WTC11 (cell line): ENCODE results near the gene IFITM5. TPM values are rescaled to one million over a fixed set of nuclear protein-coding genes. Genes with fewer than 3 reads are reported as not detected.

ENCODE experiments used
- ATAC-seq: fragments of 200-7000 bp; cut with Tn5 transposase; 2 replicates; pipeline ENCODE4 v1.10.0; 2021; ENCODE audit warnings: mild to moderate bottlenecking, moderate library complexity
- CTCF ChIA-PET: fragments of 300-600 bp; sonication (Branson Sonifier 250); formaldehyde crosslinking; loops from one replicate; lab custom pipeline; 2021; ENCODE audit warnings: antibody characterized with exemption; lab: Charles Lee
- POLR2A ChIA-PET: fragments of 350-600 bp; sonication (Branson Sonifier 250); formaldehyde crosslinking; loops from one replicate; lab custom pipeline; 2021; ENCODE audit warnings: antibody characterized with exemption; lab: Charles Lee
- DNase-seq: peaks from one replicate; pipeline ENCODE4 v3.0.0; 2021; ENCODE audit warnings: low spot score
- H3K27ac Mint-ChIP-seq: 2 replicates; pipeline ENCODE4 v1.8.0; 2021; ENCODE audit warnings: mixed read lengths
- H3K27me3 Mint-ChIP-seq: 2 replicates; pipeline ENCODE4 v1.8.0; 2021; ENCODE audit warnings: low read depth, mild to moderate bottlenecking, moderate library complexity, mixed read lengths
- H3K36me3 Mint-ChIP-seq: 2 replicates; pipeline ENCODE4 v1.8.0; 2021; ENCODE audit warnings: mixed read lengths
- H3K4me1 Mint-ChIP-seq: 2 replicates; pipeline ENCODE4 v1.8.0; 2022; ENCODE audit warnings: mixed read lengths
- H3K4me3 Mint-ChIP-seq: 2 replicates; pipeline ENCODE4 v1.8.0; 2021; ENCODE audit warnings: mild to moderate bottlenecking, moderate library complexity, mixed read lengths
- H3K9me3 Mint-ChIP-seq: 2 replicates; pipeline ENCODE4 v1.8.0; 2021; ENCODE audit warnings: mixed read lengths
- AR ChIP-seq: fragments of 250-450 bp; sonication (Bioruptor Pico); IDR thresholded peaks from 2 replicates; pipeline ENCODE4 v1.9.0; 2021; ENCODE audit warnings: mild to moderate bottlenecking
- ATF1 ChIP-seq: sonication (generic); formaldehyde crosslinking; IDR thresholded peaks from 2 replicates; pipeline ENCODE4 v1.8.1; 2023; ENCODE audit warnings: mild to moderate bottlenecking, moderate library complexity, missing genetic modification reagents
- ATF6 ChIP-seq: sonication (generic); formaldehyde crosslinking; IDR thresholded peaks from 2 replicates; pipeline ENCODE4 v1.8.1; 2023; ENCODE audit warnings: mild to moderate bottlenecking, missing genetic modification reagents
- CREM ChIP-seq: sonication (generic); formaldehyde crosslinking; IDR thresholded peaks from 2 replicates; pipeline ENCODE4 v1.8.1; 2022; ENCODE audit warnings: mild to moderate bottlenecking, missing genetic modification reagents, moderate library complexity
- ERG ChIP-seq: fragments of 250-450 bp; sonication (Bioruptor Pico); IDR thresholded peaks from 2 replicates; pipeline ENCODE4 v1.8.0; 2021; ENCODE audit warnings: mild to moderate bottlenecking
- FOXJ3 ChIP-seq: sonication (generic); formaldehyde crosslinking; IDR thresholded peaks from 2 replicates; pipeline ENCODE4 v1.9.0; 2021; ENCODE audit warnings: missing genetic modification reagents, mild to moderate bottlenecking, borderline replicate concordance
- MAX ChIP-seq: sonication (generic); formaldehyde crosslinking; IDR thresholded peaks from 2 replicates; pipeline ENCODE4 v1.8.0; 2022; ENCODE audit warnings: mild to moderate bottlenecking, missing genetic modification reagents
- MXD4 ChIP-seq: fragments of 250-450 bp; sonication (Bioruptor Pico); IDR thresholded peaks from 2 replicates; pipeline ENCODE4 v1.8.0; 2021; ENCODE audit warnings: mild to moderate bottlenecking, moderate library complexity, borderline replicate concordance
- NFYB ChIP-seq: sonication (generic); formaldehyde crosslinking; conservative IDR thresholded peaks from 2 replicates; pipeline ENCODE4 v1.8.0; 2022; ENCODE audit warnings: low read depth, missing genetic modification reagents
- NR1H2 ChIP-seq: sonication (generic); formaldehyde crosslinking; IDR thresholded peaks from 2 replicates; pipeline ENCODE4 v1.9.0; 2021; ENCODE audit warnings: mild to moderate bottlenecking, moderate library complexity, missing genetic modification reagents
- OVOL2 ChIP-seq: fragments of 250-450 bp; sonication (Bioruptor Pico); IDR thresholded peaks from 2 replicates; pipeline ENCODE4 v1.9.0; 2021; ENCODE audit warnings: mild to moderate bottlenecking, borderline replicate concordance
- PREB ChIP-seq: sonication (generic); formaldehyde crosslinking; IDR thresholded peaks from 2 replicates; pipeline ENCODE4 v1.8.1; 2022; ENCODE audit warnings: mild to moderate bottlenecking, missing genetic modification reagents, moderate library complexity, borderline replicate concordance
- RELA ChIP-seq: sonication (generic); formaldehyde crosslinking; IDR thresholded peaks from 2 replicates; pipeline ENCODE4 v1.8.1; 2022; ENCODE audit warnings: missing genetic modification reagents, mild to moderate bottlenecking, borderline replicate concordance
- TEAD1 ChIP-seq: sonication (generic); formaldehyde crosslinking; IDR thresholded peaks from 2 replicates; pipeline ENCODE4 v1.8.0; 2022; ENCODE audit warnings: mild to moderate bottlenecking, missing genetic modification reagents
- ZBTB21 ChIP-seq: sonication (generic); formaldehyde crosslinking; IDR thresholded peaks from 2 replicates; pipeline ENCODE4 v1.8.1; 2023; ENCODE audit warnings: mild to moderate bottlenecking, missing genetic modification reagents, borderline replicate concordance
- total RNA-seq: library from RNA; stranded (reverse); gene quantifications from 3 replicates; pipeline ENCODE4 v1.2.3, GENCODE V29; 2021

The IFITM5 gene
- total RNA-seq, 1 experiment from 2014 or later: not detected

- no peak overlapping the region for H3K4me3 Mint-ChIP-seq
- CTCF ChIA-PET: interaction anchor here (0.5 to 2.0 kb wide), 14 partner anchors 9 to 236 kb away, joined by 3 to 20 read pairs (median 4); partner anchors contain the start of gene PHRF1
- POLR2A ChIA-PET: interaction anchor here (0.7 to 2.6 kb wide), 6 partner anchors 10 to 33 kb away, joined by 3 to 15 read pairs (median 4); no protein-coding TSS in a partner anchor
- no peak for ATAC-seq
- DNase-seq: no peak
- no peaks in the 10 kb centered on the region for H3K9me3 Mint-ChIP-seq
- H3K27me3 Mint-ChIP-seq: no peaks in the 10 kb centered on the region
- H3K27ac Mint-ChIP-seq: peak overlapping the region; percentile 97; the same call in 1 of the 2 replicates
- TF ChIP-seq ATF6 (CRISPR knock-in tag): no peak
- peaks cover 50% of the 10 kb centered on the region for H3K4me1 Mint-ChIP-seq
- peaks cover 3% of the 10 kb centered on the region; the same call in 1 of the 2 replicates for H3K36me3 Mint-ChIP-seq
Measured at GRCh38 chr11:339963-340362, 40.6 kb upstream of the IFITM5 start.

- POLR2A ChIA-PET: interaction anchor here (1.1 kb wide), 1 partner anchor 50 kb away, joined by 4 read pairs; no protein-coding TSS in a partner anchor
- no peak overlapping the region for H3K4me3 Mint-ChIP-seq
- TF ChIP-seq OVOL2 (CRISPR knock-in tag) (no peak), CREM (CRISPR knock-in tag) (no peak), MAX (no peak), ZBTB21 (CRISPR knock-in tag) (no peak), ATF1 (CRISPR knock-in tag) (no peak)
- no peak for DNase-seq
- CTCF ChIA-PET: no interaction called here
- H3K4me1 Mint-ChIP-seq: peaks cover 71% of the 10 kb centered on the region
- no peak overlapping the region for H3K27ac Mint-ChIP-seq
- H3K27me3 Mint-ChIP-seq: peaks cover 5% of the 10 kb centered on the region
- ATAC-seq: no peak
- H3K36me3 Mint-ChIP-seq: peaks cover 9% of the 10 kb centered on the region
- peaks cover 9% of the 10 kb centered on the region for H3K9me3 Mint-ChIP-seq
Measured at GRCh38 chr11:337711-338110, 38.4 kb upstream of the IFITM5 start.

GRCh38 chr11:336659-337198 is 37.4 kb upstream of the IFITM5 start:
- no peak for TF ChIP-seq TEAD1
- TF ChIP-seq MXD4 (CRISPR knock-in tag): no peak
- TF ChIP-seq, all 79 proteins: peak for 0
- H3K27ac Mint-ChIP-seq: peak overlapping the region; percentile 98
- peaks cover 16% of the 10 kb centered on the region for H3K36me3 Mint-ChIP-seq
- ChIA-PET POLR2A (interaction anchor here (1.1 kb wide), 1 partner anchor 49 kb away, joined by 4 read pairs; no protein-coding TSS in a partner anchor), CTCF (interaction anchor here (1.3 kb wide), 1 partner anchor 86 kb away, joined by 4 read pairs; no protein-coding TSS in a partner anchor)
- no peak for ATAC-seq
- H3K9me3 Mint-ChIP-seq: peaks cover 17% of the 10 kb centered on the region
- no peak overlapping the region for H3K4me3 Mint-ChIP-seq
- peaks cover 61% of the 10 kb centered on the region for H3K4me1 Mint-ChIP-seq
- peaks cover 10% of the 10 kb centered on the region for H3K27me3 Mint-ChIP-seq
- DNase-seq: no peak

- H3K36me3 Mint-ChIP-seq: peaks cover 24% of the 10 kb centered on the region
- peaks cover 10% of the 10 kb centered on the region for H3K27me3 Mint-ChIP-seq
- peaks cover 54% of the 10 kb centered on the region for H3K4me1 Mint-ChIP-seq
- H3K9me3 Mint-ChIP-seq: peaks cover 19% of the 10 kb centered on the region
- peak overlapping the region; percentile 98 for H3K27ac Mint-ChIP-seq
- POLR2A ChIA-PET: no interaction called here
- ATAC-seq (peak; percentile 9), DNase-seq (no peak)
- CTCF ChIA-PET: interaction anchor here (0.9 to 1.3 kb wide), 2 partner anchors 20 to 85 kb away, joined by 4 to 6 read pairs; no protein-coding TSS in a partner anchor
- H3K4me3 Mint-ChIP-seq: peak overlapping the region; percentile 55
- TF ChIP-seq PREB (CRISPR knock-in tag) (no peak), ERG (no peak), RELA (CRISPR knock-in tag) (no peak), AR (CRISPR knock-in tag) (no peak), FOXJ3 (no peak), TEAD1 (no peak), NFYB (CRISPR knock-in tag) (no peak), NR1H2 (CRISPR knock-in tag) (no peak)
Measured at GRCh38 chr11:335779-336658, 36.7 kb upstream of the IFITM5 start.
